ENCODE measurements around the gene PSMD6. TPM values are rescaled to one million over a fixed set of nuclear protein-coding genes. Genes with fewer than 3 reads are reported as not detected.

PSMD6 gene
- 116 and 137 TPM in 2 replicates for total RNA-seq

DNA sequence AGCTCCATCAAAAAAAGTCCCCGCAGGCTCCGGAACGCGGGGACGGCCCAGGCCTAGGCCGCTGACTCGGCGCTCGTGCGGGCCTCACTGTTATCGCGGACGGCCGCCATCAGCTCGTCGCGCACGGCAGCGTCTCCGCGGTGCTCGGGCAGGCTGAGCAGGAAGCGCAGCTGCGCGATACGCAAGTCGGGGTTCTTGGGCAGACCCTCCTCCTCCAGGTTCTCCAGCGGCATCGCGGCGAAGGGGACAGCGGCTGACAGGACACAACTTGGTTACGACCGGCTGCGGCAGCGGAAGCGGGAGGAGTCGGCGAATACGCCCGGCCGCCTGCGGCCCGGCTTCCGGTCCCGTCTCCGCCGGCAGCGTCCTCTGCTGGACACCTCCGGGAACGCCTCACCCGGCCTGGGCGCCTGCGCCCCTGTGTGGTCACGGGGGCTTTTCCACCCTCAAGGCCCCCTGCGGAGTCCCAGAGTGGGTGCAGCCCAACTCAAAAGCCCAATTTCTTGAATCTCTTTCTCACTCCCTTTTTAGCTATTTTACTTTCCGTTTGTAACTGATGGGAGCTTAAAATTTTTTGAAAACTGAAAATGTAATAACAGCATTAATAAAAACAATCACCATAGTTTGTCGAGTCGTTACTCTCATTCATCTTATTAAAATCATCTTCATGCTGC is at the start of gene PSMD6:
Gene PSMD6, minus strand, starts transcription at position 308 of the 674 bp plus-strand sequence. Its CDS starts 75 bp downstream, at position 233.

Other genes starting within 250 kb of the PSMD6 start
- not detected in 2 replicates for gene C3orf49, start 204.2 kb downstream of the PSMD6 start, total RNA-seq
- 46.1 and 75.7 TPM in 2 replicates for gene THOC7, start 159.7 kb downstream of the PSMD6 start, total RNA-seq
- 5.0 and 19.6 TPM in 2 replicates for gene ATXN7, start 159.6 kb downstream of the PSMD6 start, total RNA-seq
- gene SCAANT1, start 111.1 kb downstream of the PSMD6 start, total RNA-seq: not detected in 2 replicates
- gene PRICKLE2, start 202.0 kb upstream of the PSMD6 start, total RNA-seq: 7.5 and 8.9 TPM in 2 replicates